Hepatocyte (in vitro differentiated cells): ENCODE results near the gene OSBPL10. TPM values are rescaled to one million over a fixed set of nuclear protein-coding genes. Genes with fewer than 3 reads are reported as not detected.

Source experiments
- DNase-seq: peaks from one replicate; pipeline ENCODE4 v3.0.0-alpha.2; 2016; ENCODE audit warnings: low spot score
- H2AFZ ChIP-seq: fragments of 200-600 bp; sonication (generic); 2 replicates; pipeline ENCODE4 v1.6.0; 2016; ENCODE audit warnings: antibody characterized with exemption, mild to moderate bottlenecking
- H3K27ac ChIP-seq: fragments of 200-600 bp; sonication (generic); 2 replicates; pipeline ENCODE4 v1.5.1; 2016; ENCODE audit warnings: mild to moderate bottlenecking
- H3K27me3 ChIP-seq: fragments of 200-600 bp; sonication (generic); 2 replicates; pipeline ENCODE4 v1.6.1; 2016
- H3K36me3 ChIP-seq: fragments of 200-600 bp; sonication (generic); replicated peaks from 2 replicates; pipeline ENCODE4 v1.5.1; 2016; ENCODE audit warnings: low read depth; ENCODE audit not compliant: insufficient read depth
- H3K4me1 ChIP-seq: fragments of 200-600 bp; sonication (generic); 2 replicates; pipeline ENCODE4 v1.5.1; 2016; ENCODE audit warnings: mild to moderate bottlenecking, moderate library complexity; ENCODE audit not compliant: insufficient read depth
- H3K4me2 ChIP-seq: fragments of 200-600 bp; sonication (generic); 2 replicates; pipeline ENCODE4 v1.6.0; 2016
- H3K4me3 ChIP-seq: fragments of 200-600 bp; sonication (generic); 2 replicates; pipeline ENCODE4 v1.5.1; 2016; ENCODE audit warnings: mild to moderate bottlenecking
- H3K79me2 ChIP-seq: fragments of 200-600 bp; sonication (generic); 2 replicates; pipeline ENCODE4 v1.6.0; 2017; ENCODE audit warnings: mild to moderate bottlenecking
- H3K9me2 ChIP-seq: fragments of 200-600 bp; sonication (generic); replicated peaks from 2 replicates; pipeline ENCODE4 v1.6.0; 2017; ENCODE audit warnings: mild to moderate bottlenecking; ENCODE audit not compliant: insufficient read depth
- H3K9me3 ChIP-seq: fragments of 200-600 bp; sonication (generic); 2 replicates; pipeline ENCODE4 v1.5.1; 2016; ENCODE audit warnings: low read depth, mild to moderate bottlenecking
- H4K20me1 ChIP-seq: fragments of 200-600 bp; sonication (generic); 2 replicates; pipeline ENCODE4 v1.6.0; 2016; ENCODE audit warnings: mild to moderate bottlenecking; ENCODE audit not compliant: insufficient read depth, poor library complexity, severe bottlenecking
- EZH2 ChIP-seq: fragments of 200-600 bp; sonication (generic); IDR thresholded peaks from 2 replicates; pipeline ENCODE4 v1.6.1; 2016; ENCODE audit warnings: antibody characterized with exemption, mild to moderate bottlenecking, borderline replicate concordance
- EZH2phosphoT487 ChIP-seq: fragments of 200-600 bp; sonication (generic); IDR thresholded peaks from one replicate; pipeline ENCODE4 v1.6.1; 2018; ENCODE audit warnings: antibody characterized with exemption, mild to moderate bottlenecking, low read depth, moderate library complexity; ENCODE audit not compliant: unreplicated experiment, severe bottlenecking
- WGBS: methylation state at CpG from one replicate; pipeline ENCODE4 v1.1.6; 2016; ENCODE audit warnings: low lambda C conversion rate; ENCODE audit errors: missing lambda C conversion rate; 5-methylcytosine and 5-hydroxymethylcytosine counted together
- polyA plus RNA-seq: library from polyadenylated mRNA; unstranded; fragments of >200 nt; fragmentation: Nextera tagmentation; extraction: Ambion mirVana; gene quantifications from 2 replicates; pipeline ENCODE4 v1.2.1, GENCODE V29; 2016
- total RNA-seq: library from RNA; depleted of rRNA; stranded (reverse); fragments of >200 nt; gene quantifications from 2 replicates; pipeline ENCODE4 v1.2.3, GENCODE V29; 2014
- TF ChIP-seq, protein P1 (sequence below): fragments of 200-600 bp; sonication (generic); IDR thresholded peaks from 2 replicates; pipeline ENCODE4 v1.5.1; 2016; ENCODE audit warnings: antibody characterized with exemption, mild to moderate bottlenecking; ENCODE audit not compliant: poor library complexity

OSBPL10 gene
- total and polyA plus RNA-seq, 2 experiments from 2014 or later = 18.2 to 32.8 TPM

DNA sequence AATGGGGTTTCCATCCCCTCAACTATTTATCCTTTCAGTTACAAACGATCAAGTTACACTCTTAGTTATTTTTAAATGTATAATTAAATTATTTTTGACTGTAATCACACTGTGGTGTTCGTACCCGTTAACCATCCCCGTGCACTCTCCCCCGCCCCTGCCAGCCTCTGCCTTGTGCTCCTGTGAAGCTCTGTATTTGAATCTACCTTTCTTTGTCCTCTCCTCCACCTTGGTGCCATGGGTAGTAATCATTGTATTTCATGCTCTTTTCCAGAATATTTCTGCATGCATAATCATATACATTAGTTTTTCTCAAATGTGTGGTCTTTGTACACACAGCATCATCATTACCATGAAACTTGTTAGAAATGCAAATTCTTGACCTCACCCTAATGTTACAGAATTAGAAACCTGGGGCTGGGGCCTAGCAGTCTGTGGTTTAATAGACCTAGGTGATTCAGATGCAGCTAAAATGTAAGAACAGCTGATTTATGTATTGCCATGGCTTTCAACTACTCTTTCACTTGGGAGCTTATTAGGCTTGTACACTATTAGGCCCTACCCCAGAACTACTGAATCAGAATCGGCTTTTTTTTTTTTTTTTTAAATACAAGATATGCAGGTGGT lies 356.9 kb downstream of the OSBPL10 start:
- H3K4me2 ChIP-seq = no peak overlapping the region
- WGBS = 98% methylated on average over 6 of the region's 6 CpGs
- H3K4me1 ChIP-seq = no peaks in the 10 kb centered on the region
- H3K27me3 ChIP-seq = no peaks in the 10 kb centered on the region
- H3K36me3 ChIP-seq = no peaks in the 10 kb centered on the region
- no peak overlapping the region for H3K27ac ChIP-seq
- no peaks in the 10 kb centered on the region for H4K20me1 ChIP-seq
- no peaks in the 10 kb centered on the region for H3K9me3 ChIP-seq
- H3K9me2 ChIP-seq = no peaks in the 10 kb centered on the region
- DNase-seq = no peak
- H2AFZ ChIP-seq = no peak overlapping the region
- H3K79me2 ChIP-seq = no peaks in the 10 kb centered on the region
- TF ChIP-seq EZH2phosphoT487 = no peak
- no peak overlapping the region for H3K4me3 ChIP-seq

DNA sequence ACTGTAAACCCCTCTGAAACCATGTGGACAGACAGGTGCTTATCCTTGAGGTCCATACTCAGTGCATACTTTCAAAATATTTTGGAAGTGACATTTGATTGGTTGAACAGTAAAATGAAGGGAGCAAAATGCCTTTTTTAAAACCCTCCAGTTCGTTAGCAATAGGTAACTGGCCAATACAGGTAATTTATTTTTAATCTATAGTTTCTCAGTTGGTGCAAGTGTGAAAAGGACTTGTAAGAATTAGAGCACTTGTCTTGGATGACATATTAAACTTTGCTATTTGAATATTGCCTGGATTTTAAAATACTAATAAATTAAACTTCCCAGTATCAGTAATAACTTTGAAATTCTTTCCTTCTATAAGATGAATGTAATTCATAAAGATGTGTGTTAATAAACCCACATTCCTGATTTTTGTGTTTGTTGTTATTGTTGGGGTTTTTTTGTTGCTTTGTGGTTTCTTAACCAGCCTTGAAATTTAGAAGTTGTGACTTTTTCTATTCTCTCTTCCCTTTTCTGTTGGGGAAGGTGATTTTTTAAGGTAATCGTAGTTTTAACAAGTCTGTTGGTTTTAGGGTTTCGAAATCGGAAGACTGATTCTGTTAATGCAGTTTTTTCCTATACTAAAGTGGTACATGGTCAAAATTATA lies 358.3 kb downstream of the OSBPL10 start:
- Histone ChIP-seq H3K4me2 (no peak overlapping the region), H3K4me3 (no peak overlapping the region), H3K4me1 (no peaks in the 10 kb centered on the region), H3K27ac (no peak overlapping the region), H3K36me3 (no peaks in the 10 kb centered on the region), H3K27me3 (no peaks in the 10 kb centered on the region), H3K9me3 (no peaks in the 10 kb centered on the region), H4K20me1 (no peaks in the 10 kb centered on the region), H3K9me2 (no peaks in the 10 kb centered on the region), H2AFZ (no peak overlapping the region), H3K79me2 (peaks cover 2% of the 10 kb centered on the region)
- 96% methylated on average over 4 of the region's 4 CpGs for WGBS
- TF ChIP-seq, protein P1, sequence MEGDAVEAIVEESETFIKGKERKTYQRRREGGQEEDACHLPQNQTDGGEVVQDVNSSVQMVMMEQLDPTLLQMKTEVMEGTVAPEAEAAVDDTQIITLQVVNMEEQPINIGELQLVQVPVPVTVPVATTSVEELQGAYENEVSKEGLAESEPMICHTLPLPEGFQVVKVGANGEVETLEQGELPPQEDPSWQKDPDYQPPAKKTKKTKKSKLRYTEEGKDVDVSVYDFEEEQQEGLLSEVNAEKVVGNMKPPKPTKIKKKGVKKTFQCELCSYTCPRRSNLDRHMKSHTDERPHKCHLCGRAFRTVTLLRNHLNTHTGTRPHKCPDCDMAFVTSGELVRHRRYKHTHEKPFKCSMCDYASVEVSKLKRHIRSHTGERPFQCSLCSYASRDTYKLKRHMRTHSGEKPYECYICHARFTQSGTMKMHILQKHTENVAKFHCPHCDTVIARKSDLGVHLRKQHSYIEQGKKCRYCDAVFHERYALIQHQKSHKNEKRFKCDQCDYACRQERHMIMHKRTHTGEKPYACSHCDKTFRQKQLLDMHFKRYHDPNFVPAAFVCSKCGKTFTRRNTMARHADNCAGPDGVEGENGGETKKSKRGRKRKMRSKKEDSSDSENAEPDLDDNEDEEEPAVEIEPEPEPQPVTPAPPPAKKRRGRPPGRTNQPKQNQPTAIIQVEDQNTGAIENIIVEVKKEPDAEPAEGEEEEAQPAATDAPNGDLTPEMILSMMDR = no peak
- TF ChIP-seq EZH2 (no peak), EZH2phosphoT487 (no peak)
- DNase-seq = no peak

DNA sequence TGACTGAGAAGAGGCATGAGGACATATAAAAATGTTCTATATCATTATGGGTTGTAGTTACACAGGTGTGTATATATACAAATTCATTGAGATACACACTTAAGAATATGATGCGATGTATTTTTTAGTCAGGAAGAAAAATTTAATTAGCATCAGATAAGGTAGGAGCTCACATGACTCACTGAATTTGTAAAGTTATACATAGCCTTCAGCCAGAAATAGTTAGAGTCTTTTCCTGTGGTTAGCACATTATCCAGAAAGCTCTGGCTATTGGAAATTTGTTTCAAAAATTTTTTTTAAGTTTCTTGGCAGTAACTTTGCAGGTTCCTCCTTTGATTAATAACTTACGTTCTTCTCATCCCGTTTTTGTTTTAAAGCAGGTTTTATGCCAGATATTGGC lies 359.7 kb downstream of the OSBPL10 start:
- H3K9me2 ChIP-seq = no peaks in the 10 kb centered on the region
- no peak overlapping the region for H2AFZ ChIP-seq
- H3K4me2 ChIP-seq = no peak overlapping the region
- no peaks in the 10 kb centered on the region for H3K9me3 ChIP-seq
- no peaks in the 10 kb centered on the region for H4K20me1 ChIP-seq
- no peak overlapping the region for H3K4me3 ChIP-seq
- H3K79me2 ChIP-seq = peaks cover 8% of the 10 kb centered on the region
- no peak for TF ChIP-seq EZH2phosphoT487
- TF ChIP-seq, protein P1 = no peak
- H3K27ac ChIP-seq = no peak overlapping the region
- no peaks in the 10 kb centered on the region for H3K27me3 ChIP-seq
- no peak for DNase-seq
- WGBS = 99% methylated on average over 3 of the region's 3 CpGs
- no peaks in the 10 kb centered on the region for H3K36me3 ChIP-seq
- H3K4me1 ChIP-seq = no peaks in the 10 kb centered on the region

DNA sequence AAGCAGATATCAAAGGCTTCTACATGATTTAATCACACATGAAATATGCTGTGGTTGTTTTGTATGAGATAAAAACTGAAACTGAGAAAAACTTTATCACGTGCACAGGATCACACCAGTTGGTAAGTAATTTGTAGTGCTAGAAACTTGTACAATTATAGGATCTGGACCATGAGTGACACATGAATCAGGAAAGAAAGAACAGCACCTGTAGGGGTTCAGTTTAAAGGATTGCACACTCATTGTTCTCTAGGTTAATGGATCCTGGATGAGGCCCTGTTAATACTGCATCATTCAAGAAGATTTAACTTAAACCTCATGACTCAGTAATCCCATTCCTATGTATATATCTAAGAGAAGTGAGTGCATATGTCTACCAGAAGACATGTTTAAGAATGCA lies 360.4 kb downstream of the OSBPL10 start:
- no peaks in the 10 kb centered on the region for H3K9me3 ChIP-seq
- no peaks in the 10 kb centered on the region for H3K36me3 ChIP-seq
- no peak overlapping the region for H3K4me3 ChIP-seq
- H3K4me2 ChIP-seq = no peak overlapping the region
- H3K27ac ChIP-seq = no peak overlapping the region
- WGBS = 87% methylated on average over 1 of the region's 1 CpG
- TF ChIP-seq, protein P1 = no peak
- no peak for TF ChIP-seq EZH2
- TF ChIP-seq EZH2phosphoT487 = no peak
- H3K79me2 ChIP-seq = peaks cover 12% of the 10 kb centered on the region
- DNase-seq = no peak
- no peaks in the 10 kb centered on the region for H3K9me2 ChIP-seq
- H3K27me3 ChIP-seq = no peaks in the 10 kb centered on the region
- H3K4me1 ChIP-seq = no peaks in the 10 kb centered on the region
- H4K20me1 ChIP-seq = no peaks in the 10 kb centered on the region
- no peak overlapping the region for H2AFZ ChIP-seq
